Peyer's patch (tissue), 4 donors: Measurements from ENCODE around the gene SIGLECL1.

ENCODE experiments used
- POLR2A ChIP-seq, 2 donors: fragments of 450-650 bp; IDR thresholded peaks; one replicate each; pipeline ENCODE4 v1.5.1; 2017; ENCODE audit warnings: antibody characterized with exemption in 2 of 2, mild to moderate bottlenecking in 2 of 2, moderate library complexity in 2 of 2
- TF ChIP-seq, protein P1 (sequence below), 6 experiments: fragments of 450-650 bp in 4 of 6; fragments of 200-600 bp in 2 of 6; sonication (generic) in 1 of 6; IDR thresholded peaks; one replicate each; pipeline ENCODE4 v1.5.1; 2017 to 2019; ENCODE audit warnings: antibody characterized with exemption in 6 of 6, mild to moderate bottlenecking in 3 of 6, moderate library complexity in 1 of 6

- TF ChIP-seq, protein P1, sequence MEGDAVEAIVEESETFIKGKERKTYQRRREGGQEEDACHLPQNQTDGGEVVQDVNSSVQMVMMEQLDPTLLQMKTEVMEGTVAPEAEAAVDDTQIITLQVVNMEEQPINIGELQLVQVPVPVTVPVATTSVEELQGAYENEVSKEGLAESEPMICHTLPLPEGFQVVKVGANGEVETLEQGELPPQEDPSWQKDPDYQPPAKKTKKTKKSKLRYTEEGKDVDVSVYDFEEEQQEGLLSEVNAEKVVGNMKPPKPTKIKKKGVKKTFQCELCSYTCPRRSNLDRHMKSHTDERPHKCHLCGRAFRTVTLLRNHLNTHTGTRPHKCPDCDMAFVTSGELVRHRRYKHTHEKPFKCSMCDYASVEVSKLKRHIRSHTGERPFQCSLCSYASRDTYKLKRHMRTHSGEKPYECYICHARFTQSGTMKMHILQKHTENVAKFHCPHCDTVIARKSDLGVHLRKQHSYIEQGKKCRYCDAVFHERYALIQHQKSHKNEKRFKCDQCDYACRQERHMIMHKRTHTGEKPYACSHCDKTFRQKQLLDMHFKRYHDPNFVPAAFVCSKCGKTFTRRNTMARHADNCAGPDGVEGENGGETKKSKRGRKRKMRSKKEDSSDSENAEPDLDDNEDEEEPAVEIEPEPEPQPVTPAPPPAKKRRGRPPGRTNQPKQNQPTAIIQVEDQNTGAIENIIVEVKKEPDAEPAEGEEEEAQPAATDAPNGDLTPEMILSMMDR (IDR thresholded peaks at IDR 0.05), result no peak
- no peak for TF ChIP-seq POLR2A (IDR thresholded peaks at IDR 0.05)
These were observed 42.8 kb downstream of the SIGLECL1 start for GRCh38 chr19:51293571-51294210.
